K562 (cell line): ENCODE measurements around the gene UNC13A. TPM values are rescaled to one million over a fixed set of nuclear protein-coding genes. Genes with fewer than 3 reads are reported as not detected.

Source experiments
- polyA plus RNA-seq, 8 experiments: library from polyadenylated mRNA; depleted of rRNA in 4 of 8; stranded (reverse) in 5 of 8; unstranded in 3 of 8; fragments of >200 nt; fragmentation: Nextera tagmentation in 2 of 8; fragmentation: Illumina TruSeq in 1 of 8; extraction: Ambion mirVana in 2 of 8; extraction: Trizol in 1 of 8; gene quantifications; 2 replicates each; pipeline versions ENCODE4 v1.2.1 to v1.2.3, GENCODE V29; 2011 to 2014; ENCODE audit warnings: inconsistent platforms in 1 of 8, missing spikeins in 1 of 8
- total RNA-seq, 7 experiments: library from RNA; depleted of rRNA in 6 of 7; stranded (reverse); fragments of >200 nt in 6 of 7; fragmentation: Illumina TruSeq in 2 of 7; extraction: Trizol in 2 of 7; gene quantifications; 2 replicates each; pipeline versions ENCODE4 v1.2.1 to v1.2.3, GENCODE V29; 2011 to 2021; ENCODE audit warnings: low replicate concordance in 1 of 7
- TF ChIP-seq, protein P1 (sequence below): fragments of 450-650 bp; IDR thresholded peaks from 2 replicates; pipeline ENCODE4 v1.6.1; 2016; ENCODE audit warnings: mild to moderate bottlenecking, moderate library complexity

The UNC13A gene
- total and polyA plus RNA-seq, 9 of the 15 experiments (the other 6 are each of a cell fraction or from before 2014, with no cell fraction given) = 0.03 to 1.0 (median 0.25) TPM

DNA sequence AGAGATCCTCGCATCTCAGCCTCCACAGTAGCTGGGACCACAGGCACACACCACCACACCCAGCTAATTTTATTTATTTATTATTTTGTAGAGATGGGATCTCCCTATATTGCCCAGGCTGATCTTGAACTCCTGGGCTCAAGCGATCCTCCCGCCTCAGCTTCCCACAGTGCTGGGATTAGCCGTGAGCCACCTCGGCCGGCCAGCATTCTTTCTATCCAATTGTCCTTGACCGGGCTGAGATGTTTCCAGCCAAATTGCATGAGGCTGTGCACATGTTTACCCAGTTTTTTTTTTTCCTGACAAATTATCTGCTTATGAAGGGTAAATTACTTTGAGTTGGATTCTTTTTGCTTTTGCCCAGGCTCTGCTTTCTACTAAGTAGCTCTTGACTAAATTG lies 28.2 kb downstream of the UNC13A start (continued):
- TF ChIP-seq, protein P1, sequence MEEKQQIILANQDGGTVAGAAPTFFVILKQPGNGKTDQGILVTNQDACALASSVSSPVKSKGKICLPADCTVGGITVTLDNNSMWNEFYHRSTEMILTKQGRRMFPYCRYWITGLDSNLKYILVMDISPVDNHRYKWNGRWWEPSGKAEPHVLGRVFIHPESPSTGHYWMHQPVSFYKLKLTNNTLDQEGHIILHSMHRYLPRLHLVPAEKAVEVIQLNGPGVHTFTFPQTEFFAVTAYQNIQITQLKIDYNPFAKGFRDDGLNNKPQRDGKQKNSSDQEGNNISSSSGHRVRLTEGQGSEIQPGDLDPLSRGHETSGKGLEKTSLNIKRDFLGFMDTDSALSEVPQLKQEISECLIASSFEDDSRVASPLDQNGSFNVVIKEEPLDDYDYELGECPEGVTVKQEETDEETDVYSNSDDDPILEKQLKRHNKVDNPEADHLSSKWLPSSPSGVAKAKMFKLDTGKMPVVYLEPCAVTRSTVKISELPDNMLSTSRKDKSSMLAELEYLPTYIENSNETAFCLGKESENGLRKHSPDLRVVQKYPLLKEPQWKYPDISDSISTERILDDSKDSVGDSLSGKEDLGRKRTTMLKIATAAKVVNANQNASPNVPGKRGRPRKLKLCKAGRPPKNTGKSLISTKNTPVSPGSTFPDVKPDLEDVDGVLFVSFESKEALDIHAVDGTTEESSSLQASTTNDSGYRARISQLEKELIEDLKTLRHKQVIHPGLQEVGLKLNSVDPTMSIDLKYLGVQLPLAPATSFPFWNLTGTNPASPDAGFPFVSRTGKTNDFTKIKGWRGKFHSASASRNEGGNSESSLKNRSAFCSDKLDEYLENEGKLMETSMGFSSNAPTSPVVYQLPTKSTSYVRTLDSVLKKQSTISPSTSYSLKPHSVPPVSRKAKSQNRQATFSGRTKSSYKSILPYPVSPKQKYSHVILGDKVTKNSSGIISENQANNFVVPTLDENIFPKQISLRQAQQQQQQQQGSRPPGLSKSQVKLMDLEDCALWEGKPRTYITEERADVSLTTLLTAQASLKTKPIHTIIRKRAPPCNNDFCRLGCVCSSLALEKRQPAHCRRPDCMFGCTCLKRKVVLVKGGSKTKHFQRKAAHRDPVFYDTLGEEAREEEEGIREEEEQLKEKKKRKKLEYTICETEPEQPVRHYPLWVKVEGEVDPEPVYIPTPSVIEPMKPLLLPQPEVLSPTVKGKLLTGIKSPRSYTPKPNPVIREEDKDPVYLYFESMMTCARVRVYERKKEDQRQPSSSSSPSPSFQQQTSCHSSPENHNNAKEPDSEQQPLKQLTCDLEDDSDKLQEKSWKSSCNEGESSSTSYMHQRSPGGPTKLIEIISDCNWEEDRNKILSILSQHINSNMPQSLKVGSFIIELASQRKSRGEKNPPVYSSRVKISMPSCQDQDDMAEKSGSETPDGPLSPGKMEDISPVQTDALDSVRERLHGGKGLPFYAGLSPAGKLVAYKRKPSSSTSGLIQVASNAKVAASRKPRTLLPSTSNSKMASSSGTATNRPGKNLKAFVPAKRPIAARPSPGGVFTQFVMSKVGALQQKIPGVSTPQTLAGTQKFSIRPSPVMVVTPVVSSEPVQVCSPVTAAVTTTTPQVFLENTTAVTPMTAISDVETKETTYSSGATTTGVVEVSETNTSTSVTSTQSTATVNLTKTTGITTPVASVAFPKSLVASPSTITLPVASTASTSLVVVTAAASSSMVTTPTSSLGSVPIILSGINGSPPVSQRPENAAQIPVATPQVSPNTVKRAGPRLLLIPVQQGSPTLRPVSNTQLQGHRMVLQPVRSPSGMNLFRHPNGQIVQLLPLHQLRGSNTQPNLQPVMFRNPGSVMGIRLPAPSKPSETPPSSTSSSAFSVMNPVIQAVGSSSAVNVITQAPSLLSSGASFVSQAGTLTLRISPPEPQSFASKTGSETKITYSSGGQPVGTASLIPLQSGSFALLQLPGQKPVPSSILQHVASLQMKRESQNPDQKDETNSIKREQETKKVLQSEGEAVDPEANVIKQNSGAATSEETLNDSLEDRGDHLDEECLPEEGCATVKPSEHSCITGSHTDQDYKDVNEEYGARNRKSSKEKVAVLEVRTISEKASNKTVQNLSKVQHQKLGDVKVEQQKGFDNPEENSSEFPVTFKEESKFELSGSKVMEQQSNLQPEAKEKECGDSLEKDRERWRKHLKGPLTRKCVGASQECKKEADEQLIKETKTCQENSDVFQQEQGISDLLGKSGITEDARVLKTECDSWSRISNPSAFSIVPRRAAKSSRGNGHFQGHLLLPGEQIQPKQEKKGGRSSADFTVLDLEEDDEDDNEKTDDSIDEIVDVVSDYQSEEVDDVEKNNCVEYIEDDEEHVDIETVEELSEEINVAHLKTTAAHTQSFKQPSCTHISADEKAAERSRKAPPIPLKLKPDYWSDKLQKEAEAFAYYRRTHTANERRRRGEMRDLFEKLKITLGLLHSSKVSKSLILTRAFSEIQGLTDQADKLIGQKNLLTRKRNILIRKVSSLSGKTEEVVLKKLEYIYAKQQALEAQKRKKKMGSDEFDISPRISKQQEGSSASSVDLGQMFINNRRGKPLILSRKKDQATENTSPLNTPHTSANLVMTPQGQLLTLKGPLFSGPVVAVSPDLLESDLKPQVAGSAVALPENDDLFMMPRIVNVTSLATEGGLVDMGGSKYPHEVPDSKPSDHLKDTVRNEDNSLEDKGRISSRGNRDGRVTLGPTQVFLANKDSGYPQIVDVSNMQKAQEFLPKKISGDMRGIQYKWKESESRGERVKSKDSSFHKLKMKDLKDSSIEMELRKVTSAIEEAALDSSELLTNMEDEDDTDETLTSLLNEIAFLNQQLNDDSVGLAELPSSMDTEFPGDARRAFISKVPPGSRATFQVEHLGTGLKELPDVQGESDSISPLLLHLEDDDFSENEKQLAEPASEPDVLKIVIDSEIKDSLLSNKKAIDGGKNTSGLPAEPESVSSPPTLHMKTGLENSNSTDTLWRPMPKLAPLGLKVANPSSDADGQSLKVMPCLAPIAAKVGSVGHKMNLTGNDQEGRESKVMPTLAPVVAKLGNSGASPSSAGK = no peak
